Activated naive CD4-positive, alpha-beta T cell treated with anti-CD3 and anti-CD28 coated beads for 36 hours (primary cell): ENCODE data around the gene PROB1. TPM values are rescaled to one million over a fixed set of nuclear protein-coding genes. Genes with fewer than 3 reads are reported as not detected.

Experiments
- CTCF ChIA-PET: fragments of 350-600 bp; sonication (Branson Sonifier 250); formaldehyde crosslinking; loops from one replicate; lab custom pipeline; 2021; ENCODE audit warnings: antibody characterized with exemption; lab: Charles Lee
- DNase-seq: peaks from one replicate; pipeline ENCODE4 v3.0.0-alpha.2; 2020
- H3K27ac Mint-ChIP-seq: one replicate; pipeline ENCODE4 v1.8.0; 2021; ENCODE audit warnings: mild to moderate bottlenecking, mixed read lengths
- H3K27me3 Mint-ChIP-seq: one replicate; pipeline ENCODE4 v1.8.0; 2021; ENCODE audit warnings: low read depth, mixed read lengths
- H3K36me3 Mint-ChIP-seq: one replicate; pipeline ENCODE4 v1.8.0; 2021; ENCODE audit warnings: low read depth, mixed read lengths
- H3K4me1 Mint-ChIP-seq: one replicate; pipeline ENCODE4 v1.8.0; 2021; ENCODE audit warnings: low read depth, mixed read lengths
- H3K4me3 Mint-ChIP-seq: one replicate; pipeline ENCODE4 v1.8.0; 2021; ENCODE audit warnings: mild to moderate bottlenecking, moderate library complexity, mixed read lengths
- H3K9me3 Mint-ChIP-seq: one replicate; pipeline ENCODE4 v1.8.0; 2021; ENCODE audit warnings: mixed read lengths
- intact Hi-C: fragments of 100-400 bp; cut with micrococcal nuclease; formaldehyde crosslinking; loops from one replicate; pipeline ENCODE4 v1.15.1; 2023
- total RNA-seq, 2 experiments: library from RNA; stranded (reverse); gene quantifications; one replicate each; pipeline ENCODE4 v1.2.3, GENCODE V29; 2021

Gene PROB1
- total RNA-seq, 2 experiments from 2014 or later: 1.1 to 1.2 TPM

DNA sequence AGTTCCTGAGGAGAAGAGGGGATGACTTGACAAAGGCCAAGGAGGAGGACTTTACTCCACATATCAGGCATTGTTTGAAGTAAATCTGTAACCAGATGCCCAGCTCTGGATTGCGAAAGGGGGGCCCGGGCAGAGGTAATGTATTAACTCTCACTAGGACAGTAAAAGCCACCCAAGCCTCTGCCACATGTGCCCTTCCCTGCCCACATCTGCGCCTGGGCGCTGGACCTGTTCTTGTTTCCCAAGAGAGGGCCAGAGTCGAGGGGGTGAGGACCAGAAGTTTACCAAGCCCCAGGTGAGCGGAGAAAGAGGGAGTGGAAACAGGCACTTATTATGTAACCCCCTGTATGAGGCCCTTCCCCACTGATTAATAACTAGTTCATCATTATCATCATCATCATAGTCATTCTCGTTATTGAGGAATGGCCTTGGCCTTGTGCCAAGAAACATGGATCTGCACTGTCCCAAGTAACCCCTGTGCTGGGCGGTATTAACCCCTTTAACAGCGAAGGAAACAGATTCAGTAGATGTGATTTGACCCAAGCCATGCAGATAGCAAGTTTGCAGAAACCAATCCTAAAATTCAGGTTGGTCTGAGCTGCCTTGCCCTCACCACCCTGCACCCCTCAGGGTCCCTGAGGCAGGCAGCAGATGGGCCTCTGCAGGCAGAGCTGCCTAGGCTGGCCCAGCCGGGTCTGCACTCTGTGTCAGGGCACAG, 11.5 kb downstream of the PROB1 start, which contains the start of gene SLC23A1:
SLC23A1 (minus strand) TSS at position 23 of the 718 bp plus-strand sequence. CDS start 44 bp downstream, outside the sequence.
- Mint-ChIP-seq H3K4me1 (peaks cover 18% of the 10 kb centered on the region), H3K9me3 (no peaks in the 10 kb centered on the region), H3K36me3 (no peaks in the 10 kb centered on the region), H3K4me3 (no peak within 1 kb of the TSS), H3K27me3 (no peaks in the 10 kb centered on the region), H3K27ac (no peak within 1 kb of the TSS)
- intact Hi-C loops: no loop called here
- no peak for DNase-seq
- CTCF ChIA-PET: interaction anchor here (0.6 kb wide), 1 partner anchor 93 kb away, joined by 3 read pairs; no protein-coding TSS in a partner anchor

DNA sequence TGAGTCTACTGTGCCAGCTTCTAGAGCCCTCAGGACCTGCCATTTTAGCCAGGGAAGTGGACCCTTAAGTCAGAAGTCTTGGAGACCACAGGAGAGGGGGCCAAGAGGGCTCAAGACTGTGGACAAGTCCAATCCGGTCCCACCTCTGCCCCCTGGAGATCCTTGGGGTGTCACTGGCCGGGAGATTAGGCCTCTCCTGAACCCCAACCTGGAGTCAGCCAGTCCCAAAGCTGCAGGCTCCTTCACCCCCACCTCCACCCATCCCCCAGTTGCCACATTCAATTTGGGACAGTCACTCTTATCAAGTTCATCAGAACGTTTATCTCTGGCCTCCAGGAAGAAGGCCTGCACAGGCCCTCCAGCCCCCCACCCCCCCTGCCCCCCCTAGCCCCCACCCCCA, 12.1 kb downstream of the PROB1 start:
- Mint-ChIP-seq H3K9me3 (no peaks in the 10 kb centered on the region), H3K4me3 (no peak overlapping the region), H3K27ac (no peak overlapping the region), H3K4me1 (peaks cover 18% of the 10 kb centered on the region), H3K36me3 (no peaks in the 10 kb centered on the region), H3K27me3 (no peaks in the 10 kb centered on the region)
- CTCF ChIA-PET: no interaction called here
- DNase-seq: no peak
- intact Hi-C loops: no loop called here

DNA sequence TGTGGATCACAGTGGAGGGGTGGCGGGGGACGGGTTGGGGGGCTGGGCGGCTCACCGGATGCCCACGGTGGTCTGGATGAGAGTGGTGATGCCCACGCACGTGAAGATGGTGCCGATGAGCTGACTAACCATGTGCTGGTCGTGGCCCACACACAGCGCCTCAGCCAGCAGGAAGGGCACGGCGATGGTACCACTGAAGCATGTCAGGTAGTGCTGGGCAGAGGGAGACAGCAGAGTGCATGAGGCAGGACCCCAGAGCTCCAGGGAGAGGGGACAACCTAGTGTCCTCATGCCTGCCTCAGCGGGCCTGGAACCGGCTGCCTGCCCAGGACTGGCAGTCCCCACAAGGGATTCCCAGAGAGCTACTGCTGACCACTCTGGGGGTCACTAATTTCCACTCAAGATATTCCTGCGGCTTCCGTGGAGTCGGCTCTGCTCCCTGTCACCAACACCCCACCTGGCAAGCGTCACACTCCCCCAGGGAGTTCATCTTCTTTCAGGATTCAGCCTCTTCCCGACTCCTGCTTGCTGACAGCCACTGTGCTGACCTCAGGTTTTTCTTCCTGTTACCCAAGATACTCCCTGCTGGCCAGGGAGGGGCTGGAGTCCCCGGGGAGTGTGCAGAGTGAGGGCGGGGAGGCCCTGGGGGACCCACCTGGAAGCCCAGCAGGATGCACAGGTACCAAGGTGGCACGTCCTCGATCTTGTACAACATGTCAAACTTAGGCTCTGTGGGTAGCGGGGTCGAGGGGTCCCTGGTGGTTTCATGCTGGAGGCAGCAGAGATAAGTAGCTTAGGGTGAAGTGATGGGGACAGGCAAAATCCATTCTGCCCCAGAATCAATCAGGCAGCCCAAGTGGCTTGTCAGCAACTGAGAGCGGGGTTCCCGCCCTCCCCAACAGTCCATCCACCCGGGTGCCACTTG, 12.8 kb downstream of the PROB1 start:
- CTCF ChIA-PET: no interaction called here
- no peak overlapping the region for H3K27ac Mint-ChIP-seq

DNA sequence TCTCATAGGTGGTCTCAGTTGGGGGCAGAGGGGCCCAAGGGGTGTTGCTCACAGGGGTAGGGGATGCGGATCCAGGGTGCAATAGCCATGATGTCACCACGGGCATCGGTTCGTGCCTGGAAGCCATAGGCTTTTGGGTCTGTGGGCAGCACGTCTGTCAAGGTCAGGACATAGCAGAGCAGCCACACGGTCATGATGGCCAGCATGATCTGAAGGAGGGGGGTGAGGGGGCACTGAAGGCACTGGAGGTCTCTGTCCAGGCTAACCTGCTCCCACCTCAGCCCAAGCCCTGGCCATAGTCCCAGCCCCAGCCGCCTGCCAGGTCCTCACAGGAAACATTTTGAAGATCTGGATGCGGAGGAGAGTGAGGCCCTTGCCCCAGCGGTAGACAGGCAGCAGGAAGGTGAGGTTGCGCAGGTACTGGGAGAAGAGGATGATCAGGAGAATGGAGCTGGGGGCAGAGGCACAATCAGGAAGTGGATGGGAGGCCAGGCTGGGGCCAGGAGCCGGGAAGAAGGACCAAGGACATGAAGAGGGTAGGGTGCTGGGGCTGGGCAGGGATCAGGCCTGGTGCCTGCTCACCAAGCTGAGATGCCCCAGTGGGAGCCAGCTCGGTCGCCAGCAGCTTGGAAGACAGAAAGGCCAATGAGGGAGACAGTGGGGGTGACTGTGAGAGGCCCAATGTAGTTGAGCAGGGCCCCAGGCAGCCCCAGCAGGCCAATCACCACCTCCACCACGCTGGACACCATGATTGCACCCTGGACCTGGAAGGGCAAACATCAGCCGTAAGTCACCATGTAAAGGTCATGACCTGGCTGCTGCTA, 15.1 kb downstream of the PROB1 start:
- Mint-ChIP-seq H3K27me3 (no peaks in the 10 kb centered on the region), H3K27ac (no peak overlapping the region), H3K36me3 (peaks cover 1% of the 10 kb centered on the region), H3K4me3 (no peak overlapping the region), H3K9me3 (no peaks in the 10 kb centered on the region), H3K4me1 (peaks cover 8% of the 10 kb centered on the region)
- CTCF ChIA-PET: no interaction called here
- intact Hi-C loops: no loop called here
- no peak for DNase-seq

More for the DNA sequence above, 12.8 kb downstream of the PROB1 start:
- Mint-ChIP-seq H3K4me1 (peaks cover 18% of the 10 kb centered on the region), H3K4me3 (no peak overlapping the region), H3K9me3 (no peaks in the 10 kb centered on the region), H3K27me3 (no peaks in the 10 kb centered on the region), H3K36me3 (peaks cover 1% of the 10 kb centered on the region)
- no peak for DNase-seq
- intact Hi-C loops: no loop called here

DNA sequence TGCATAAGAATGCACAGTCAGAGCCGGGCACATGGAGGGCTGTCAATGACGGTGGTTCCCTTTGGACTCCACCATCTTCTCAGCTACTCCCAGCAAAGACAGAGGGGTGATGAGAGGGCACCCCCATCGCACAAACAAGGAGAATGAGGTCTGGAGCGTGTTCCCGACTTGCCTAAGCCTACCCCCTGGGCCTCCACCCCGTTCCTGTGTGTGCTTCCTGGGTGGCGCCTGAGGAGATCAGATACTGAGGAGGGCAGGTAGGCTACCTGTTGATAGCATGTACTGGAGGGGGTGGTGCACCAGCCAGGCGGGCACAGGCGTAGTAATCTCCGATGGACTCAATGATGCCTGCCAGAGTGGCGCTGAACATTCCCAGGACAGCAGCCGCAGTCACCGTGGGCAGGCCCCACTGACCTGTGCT, 16.0 kb downstream of the PROB1 start:
- no peak overlapping the region for H3K27ac Mint-ChIP-seq
- peaks cover 1% of the 10 kb centered on the region for H3K36me3 Mint-ChIP-seq
- peaks cover 2% of the 10 kb centered on the region for H3K4me1 Mint-ChIP-seq
- no peaks in the 10 kb centered on the region for H3K27me3 Mint-ChIP-seq
- CTCF ChIA-PET: no interaction called here
- no peaks in the 10 kb centered on the region for H3K9me3 Mint-ChIP-seq
- DNase-seq: no peak
- H3K4me3 Mint-ChIP-seq: no peak overlapping the region
- intact Hi-C loops: no loop called here

DNA sequence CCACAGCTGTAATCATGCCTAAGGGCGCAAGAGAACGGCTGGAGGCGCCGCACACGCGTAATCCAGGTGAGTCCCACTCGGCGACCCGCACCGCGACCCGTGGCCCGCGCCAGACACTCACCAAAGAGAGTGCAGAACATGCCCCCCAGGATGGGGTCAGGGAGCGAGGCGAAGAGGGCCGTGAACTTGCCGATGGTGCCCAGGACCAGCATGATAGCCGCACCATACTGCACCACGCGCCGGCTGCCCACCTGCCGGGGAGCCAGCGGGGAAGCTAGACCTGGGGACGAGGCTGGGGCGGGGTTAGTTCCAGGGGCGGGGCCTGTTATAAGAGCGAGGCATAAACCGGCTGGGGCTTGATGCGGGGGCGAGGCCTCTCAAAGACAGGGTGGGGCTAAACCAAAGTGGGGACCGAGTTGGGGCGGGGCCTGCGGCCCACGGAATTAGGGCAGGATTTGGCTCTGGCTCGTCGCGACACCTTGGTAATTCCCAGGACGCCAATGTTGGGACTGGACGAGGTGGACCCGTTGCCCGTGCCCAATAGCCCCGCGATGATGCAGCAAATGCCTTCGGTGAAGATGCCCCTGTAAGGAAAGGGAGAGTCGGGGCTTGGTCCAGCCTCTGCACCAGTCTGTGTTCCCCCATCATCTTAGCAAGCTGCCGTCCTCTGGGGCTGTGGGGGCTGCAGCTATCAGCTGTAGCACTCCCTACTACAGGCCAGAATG, 16.6 kb downstream of the PROB1 start:
- Mint-ChIP-seq H3K4me1 (peaks cover 2% of the 10 kb centered on the region), H3K27ac (no peak overlapping the region), H3K36me3 (peaks cover 1% of the 10 kb centered on the region), H3K9me3 (no peaks in the 10 kb centered on the region), H3K4me3 (no peak overlapping the region), H3K27me3 (no peaks in the 10 kb centered on the region)
- no peak for DNase-seq
- intact Hi-C loops: no loop called here
- CTCF ChIA-PET: no interaction called here

DNA sequence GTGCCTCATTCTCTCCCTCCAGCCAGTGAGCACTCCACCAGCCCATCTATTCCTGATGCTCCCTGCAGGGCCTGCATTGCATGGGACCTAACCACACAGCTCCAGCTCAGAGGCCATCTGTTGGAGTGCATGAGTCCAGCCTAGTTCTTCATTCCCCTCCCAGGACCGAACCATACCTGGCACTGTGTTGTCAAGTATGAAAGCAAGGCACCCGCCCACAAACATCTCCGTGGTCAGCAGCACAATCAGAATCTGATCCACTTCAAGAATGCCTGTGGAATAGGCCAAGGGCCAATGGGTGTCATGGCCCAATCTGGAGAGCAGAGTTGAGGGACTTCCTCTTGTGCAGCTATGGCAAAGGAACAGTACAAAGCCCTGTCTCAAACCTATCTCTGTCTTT, 17.7 kb downstream of the PROB1 start:
- Mint-ChIP-seq H3K36me3 (peaks cover 1% of the 10 kb centered on the region), H3K27me3 (no peaks in the 10 kb centered on the region), H3K4me1 (peaks cover 2% of the 10 kb centered on the region), H3K4me3 (no peak overlapping the region), H3K9me3 (no peaks in the 10 kb centered on the region), H3K27ac (no peak overlapping the region)
- DNase-seq: no peak
- intact Hi-C loops: no loop called here
- CTCF ChIA-PET: interaction anchor here (1.0 kb wide), 1 partner anchor 25 kb away, joined by 3 read pairs; no protein-coding TSS in a partner anchor

DNA sequence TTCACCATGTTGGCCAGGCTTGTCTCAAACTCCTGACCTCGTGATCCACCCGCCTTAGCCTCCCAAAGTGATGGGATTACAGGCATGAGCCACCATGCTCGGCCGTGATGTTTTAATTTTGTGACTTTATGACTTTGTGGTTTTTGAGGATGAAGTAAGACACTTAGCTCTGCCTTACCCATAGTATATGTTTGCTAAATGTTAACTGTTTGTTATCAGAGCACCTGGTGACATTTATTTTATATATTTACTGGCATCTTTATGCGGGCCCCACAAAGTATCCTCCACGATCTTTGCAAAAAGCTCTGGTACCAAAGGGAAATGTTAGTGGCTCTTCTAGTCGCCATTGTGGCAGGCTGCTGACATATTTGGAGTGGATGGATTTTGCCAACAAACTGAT, 18.5 kb downstream of the PROB1 start:
- no peak overlapping the region for H3K4me3 Mint-ChIP-seq
- H3K36me3 Mint-ChIP-seq: peaks cover 4% of the 10 kb centered on the region
- intact Hi-C loops: no loop called here
- no peak overlapping the region for H3K27ac Mint-ChIP-seq
- CTCF ChIA-PET: interaction anchor here (0.7 to 1.0 kb wide), 3 partner anchors 26 to 257 kb away, joined by 3 to 4 read pairs (median 3); no protein-coding TSS in a partner anchor
- H3K4me1 Mint-ChIP-seq: peaks cover 2% of the 10 kb centered on the region
- H3K27me3 Mint-ChIP-seq: no peaks in the 10 kb centered on the region
- no peaks in the 10 kb centered on the region for H3K9me3 Mint-ChIP-seq
- no peak for DNase-seq

DNA sequence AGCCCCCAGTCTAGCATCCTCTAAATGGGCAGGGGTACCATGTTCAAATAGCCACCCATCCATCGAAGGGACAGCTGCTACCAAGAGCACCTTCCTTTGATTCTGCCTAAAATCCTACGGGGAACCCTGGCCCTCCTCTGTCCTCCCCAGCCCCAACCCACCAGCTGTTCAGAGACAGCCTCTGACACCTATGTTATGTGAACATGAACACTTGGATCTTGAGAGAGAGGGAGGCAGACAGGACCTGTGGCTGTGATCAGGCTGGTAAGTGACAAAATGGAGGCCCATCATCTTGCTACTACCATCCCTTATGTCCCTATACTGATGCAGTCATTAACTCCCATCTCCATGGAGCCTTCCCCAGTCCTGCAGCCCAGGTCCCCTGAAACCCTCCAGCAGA, 20.0 kb downstream of the PROB1 start:
- Mint-ChIP-seq H3K36me3 (peaks cover 4% of the 10 kb centered on the region), H3K27me3 (no peaks in the 10 kb centered on the region), H3K9me3 (no peaks in the 10 kb centered on the region), H3K4me3 (no peak overlapping the region), H3K27ac (no peak overlapping the region), H3K4me1 (peaks cover 2% of the 10 kb centered on the region)
- CTCF ChIA-PET: interaction anchor here (0.9 to 1.2 kb wide), 2 partner anchors 17 to 261 kb away, joined by 3 to 4 read pairs; no protein-coding TSS in a partner anchor
- intact Hi-C loops: no loop called here
- DNase-seq: no peak

DNA sequence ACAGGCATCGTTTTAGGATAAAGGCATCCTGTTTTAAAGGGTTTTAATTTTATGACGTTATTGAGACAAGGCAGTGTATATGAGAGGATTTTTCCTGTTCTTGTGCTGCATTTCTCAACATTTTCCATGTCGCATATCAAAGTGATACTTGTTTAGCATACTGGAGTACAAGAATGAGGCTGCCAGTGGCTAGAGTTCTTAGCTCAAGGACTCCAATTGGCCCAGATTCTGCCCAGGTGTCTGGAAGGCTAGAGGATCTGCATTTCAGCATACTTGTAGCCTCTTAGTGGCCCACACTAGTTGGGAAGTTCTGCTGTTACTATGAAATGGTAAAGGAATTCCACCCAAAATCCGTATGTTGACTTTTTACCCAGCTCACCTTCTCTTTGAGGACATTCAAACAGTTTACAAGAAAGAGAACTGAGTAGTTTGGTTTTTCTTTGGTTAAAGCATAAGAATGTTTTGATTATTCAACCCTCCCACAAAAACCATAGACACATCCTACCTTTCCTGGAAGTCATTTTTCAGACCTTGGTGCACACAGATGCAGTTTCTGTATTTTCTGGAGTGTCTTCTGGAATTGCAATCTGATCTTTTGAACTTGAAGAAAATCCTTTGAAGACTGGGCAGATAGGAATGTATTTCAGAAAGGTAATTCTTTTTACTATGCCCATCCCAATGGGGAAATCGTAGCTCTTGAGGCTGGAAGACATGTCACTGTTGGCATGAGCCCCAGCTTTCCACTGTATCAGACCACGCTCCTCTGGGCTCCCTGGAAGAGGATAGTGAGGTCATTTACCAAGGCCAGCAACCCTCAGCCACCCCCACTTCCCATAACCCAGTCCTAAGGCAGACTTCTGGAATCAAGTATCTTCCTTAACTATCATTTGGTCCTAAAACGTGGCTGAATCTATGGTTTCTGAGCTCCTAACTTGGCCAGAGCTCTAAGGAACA, 23.1 kb downstream of the PROB1 start:
- DNase-seq: no peak
- no peak overlapping the region for H3K27ac Mint-ChIP-seq
- CTCF ChIA-PET: interaction anchor here (0.8 to 0.9 kb wide), 2 partner anchors 121 to 146 kb away, joined by 3 to 4 read pairs; no protein-coding TSS in a partner anchor
- no peaks in the 10 kb centered on the region for H3K9me3 Mint-ChIP-seq
- H3K4me3 Mint-ChIP-seq: no peak overlapping the region
- no peaks in the 10 kb centered on the region for H3K4me1 Mint-ChIP-seq
- peaks cover 5% of the 10 kb centered on the region for H3K36me3 Mint-ChIP-seq
- H3K27me3 Mint-ChIP-seq: no peaks in the 10 kb centered on the region
- intact Hi-C loops: no loop called here
